ENCODE data around the gene TCEAL5. TPM values are rescaled to one million over a fixed set of nuclear protein-coding genes. Genes with fewer than 3 reads are reported as not detected.

The TCEAL5 gene
- total and polyA plus RNA-seq, 2 of the 8 experiments (the other 6 are each of a cell fraction or from before 2014, with no cell fraction given) = 0.17 to 6.6 TPM

DNA sequence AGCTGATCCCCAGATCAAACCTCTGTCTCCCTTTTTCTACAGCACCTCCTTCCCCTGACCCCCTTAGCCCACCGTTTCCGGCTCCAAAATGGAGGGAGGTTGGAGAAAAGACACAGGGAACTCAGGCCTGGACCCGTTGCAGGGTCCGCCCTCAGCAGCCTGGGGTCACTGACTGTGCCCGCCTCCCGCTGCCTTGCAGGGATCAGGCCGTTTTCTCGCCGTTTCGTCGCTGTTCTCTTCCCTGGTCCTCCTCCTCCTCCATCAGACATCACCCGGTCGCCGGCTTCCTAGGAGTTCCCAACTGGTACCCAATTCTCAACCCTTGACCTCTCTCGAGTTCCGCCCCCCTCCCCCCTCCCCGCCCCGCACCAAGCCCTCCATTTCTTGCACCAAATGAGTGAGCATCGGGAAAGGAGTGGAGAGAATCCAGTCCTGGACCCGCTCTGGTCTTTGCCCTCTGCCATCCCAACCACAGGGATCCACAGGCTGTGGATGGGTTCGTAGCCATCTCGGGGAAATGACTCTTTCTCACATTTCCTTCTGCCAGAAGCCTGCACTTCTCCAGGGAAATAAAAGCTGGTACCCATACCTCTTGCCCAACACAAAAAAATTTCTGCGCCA, 493 bp downstream of the TCEAL5 start (continued):
- TF ChIP-seq, protein P1, sequence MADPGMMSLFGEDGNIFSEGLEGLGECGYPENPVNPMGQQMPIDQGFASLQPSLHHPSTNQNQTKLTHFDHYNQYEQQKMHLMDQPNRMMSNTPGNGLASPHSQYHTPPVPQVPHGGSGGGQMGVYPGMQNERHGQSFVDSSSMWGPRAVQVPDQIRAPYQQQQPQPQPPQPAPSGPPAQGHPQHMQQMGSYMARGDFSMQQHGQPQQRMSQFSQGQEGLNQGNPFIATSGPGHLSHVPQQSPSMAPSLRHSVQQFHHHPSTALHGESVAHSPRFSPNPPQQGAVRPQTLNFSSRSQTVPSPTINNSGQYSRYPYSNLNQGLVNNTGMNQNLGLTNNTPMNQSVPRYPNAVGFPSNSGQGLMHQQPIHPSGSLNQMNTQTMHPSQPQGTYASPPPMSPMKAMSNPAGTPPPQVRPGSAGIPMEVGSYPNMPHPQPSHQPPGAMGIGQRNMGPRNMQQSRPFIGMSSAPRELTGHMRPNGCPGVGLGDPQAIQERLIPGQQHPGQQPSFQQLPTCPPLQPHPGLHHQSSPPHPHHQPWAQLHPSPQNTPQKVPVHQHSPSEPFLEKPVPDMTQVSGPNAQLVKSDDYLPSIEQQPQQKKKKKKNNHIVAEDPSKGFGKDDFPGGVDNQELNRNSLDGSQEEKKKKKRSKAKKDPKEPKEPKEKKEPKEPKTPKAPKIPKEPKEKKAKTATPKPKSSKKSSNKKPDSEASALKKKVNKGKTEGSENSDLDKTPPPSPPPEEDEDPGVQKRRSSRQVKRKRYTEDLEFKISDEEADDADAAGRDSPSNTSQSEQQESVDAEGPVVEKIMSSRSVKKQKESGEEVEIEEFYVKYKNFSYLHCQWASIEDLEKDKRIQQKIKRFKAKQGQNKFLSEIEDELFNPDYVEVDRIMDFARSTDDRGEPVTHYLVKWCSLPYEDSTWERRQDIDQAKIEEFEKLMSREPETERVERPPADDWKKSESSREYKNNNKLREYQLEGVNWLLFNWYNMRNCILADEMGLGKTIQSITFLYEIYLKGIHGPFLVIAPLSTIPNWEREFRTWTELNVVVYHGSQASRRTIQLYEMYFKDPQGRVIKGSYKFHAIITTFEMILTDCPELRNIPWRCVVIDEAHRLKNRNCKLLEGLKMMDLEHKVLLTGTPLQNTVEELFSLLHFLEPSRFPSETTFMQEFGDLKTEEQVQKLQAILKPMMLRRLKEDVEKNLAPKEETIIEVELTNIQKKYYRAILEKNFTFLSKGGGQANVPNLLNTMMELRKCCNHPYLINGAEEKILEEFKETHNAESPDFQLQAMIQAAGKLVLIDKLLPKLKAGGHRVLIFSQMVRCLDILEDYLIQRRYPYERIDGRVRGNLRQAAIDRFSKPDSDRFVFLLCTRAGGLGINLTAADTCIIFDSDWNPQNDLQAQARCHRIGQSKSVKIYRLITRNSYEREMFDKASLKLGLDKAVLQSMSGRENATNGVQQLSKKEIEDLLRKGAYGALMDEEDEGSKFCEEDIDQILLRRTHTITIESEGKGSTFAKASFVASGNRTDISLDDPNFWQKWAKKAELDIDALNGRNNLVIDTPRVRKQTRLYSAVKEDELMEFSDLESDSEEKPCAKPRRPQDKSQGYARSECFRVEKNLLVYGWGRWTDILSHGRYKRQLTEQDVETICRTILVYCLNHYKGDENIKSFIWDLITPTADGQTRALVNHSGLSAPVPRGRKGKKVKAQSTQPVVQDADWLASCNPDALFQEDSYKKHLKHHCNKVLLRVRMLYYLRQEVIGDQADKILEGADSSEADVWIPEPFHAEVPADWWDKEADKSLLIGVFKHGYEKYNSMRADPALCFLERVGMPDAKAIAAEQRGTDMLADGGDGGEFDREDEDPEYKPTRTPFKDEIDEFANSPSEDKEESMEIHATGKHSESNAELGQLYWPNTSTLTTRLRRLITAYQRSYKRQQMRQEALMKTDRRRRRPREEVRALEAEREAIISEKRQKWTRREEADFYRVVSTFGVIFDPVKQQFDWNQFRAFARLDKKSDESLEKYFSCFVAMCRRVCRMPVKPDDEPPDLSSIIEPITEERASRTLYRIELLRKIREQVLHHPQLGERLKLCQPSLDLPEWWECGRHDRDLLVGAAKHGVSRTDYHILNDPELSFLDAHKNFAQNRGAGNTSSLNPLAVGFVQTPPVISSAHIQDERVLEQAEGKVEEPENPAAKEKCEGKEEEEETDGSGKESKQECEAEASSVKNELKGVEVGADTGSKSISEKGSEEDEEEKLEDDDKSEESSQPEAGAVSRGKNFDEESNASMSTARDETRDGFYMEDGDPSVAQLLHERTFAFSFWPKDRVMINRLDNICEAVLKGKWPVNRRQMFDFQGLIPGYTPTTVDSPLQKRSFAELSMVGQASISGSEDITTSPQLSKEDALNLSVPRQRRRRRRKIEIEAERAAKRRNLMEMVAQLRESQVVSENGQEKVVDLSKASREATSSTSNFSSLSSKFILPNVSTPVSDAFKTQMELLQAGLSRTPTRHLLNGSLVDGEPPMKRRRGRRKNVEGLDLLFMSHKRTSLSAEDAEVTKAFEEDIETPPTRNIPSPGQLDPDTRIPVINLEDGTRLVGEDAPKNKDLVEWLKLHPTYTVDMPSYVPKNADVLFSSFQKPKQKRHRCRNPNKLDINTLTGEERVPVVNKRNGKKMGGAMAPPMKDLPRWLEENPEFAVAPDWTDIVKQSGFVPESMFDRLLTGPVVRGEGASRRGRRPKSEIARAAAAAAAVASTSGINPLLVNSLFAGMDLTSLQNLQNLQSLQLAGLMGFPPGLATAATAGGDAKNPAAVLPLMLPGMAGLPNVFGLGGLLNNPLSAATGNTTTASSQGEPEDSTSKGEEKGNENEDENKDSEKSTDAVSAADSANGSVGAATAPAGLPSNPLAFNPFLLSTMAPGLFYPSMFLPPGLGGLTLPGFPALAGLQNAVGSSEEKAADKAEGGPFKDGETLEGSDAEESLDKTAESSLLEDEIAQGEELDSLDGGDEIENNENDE (IDR thresholded peaks at IDR 0.05; ENCODE audit: insufficient replicate concordance, low read length) = no peak
- TF ChIP-seq NRF1 (IDR thresholded peaks at IDR 0.05; ENCODE audit: low read depth, low read length) (no peak), HDAC2 (IDR thresholded peaks at IDR 0.05; ENCODE audit: borderline replicate concordance in 1 of 2, low read depth in 2 of 2, low read length in 2 of 2) (no peak), HDAC6 (IDR thresholded peaks at IDR 0.05; ENCODE audit: low read depth, low read length) (no peak), TCF12 (IDR thresholded peaks at IDR 0.05; ENCODE audit: low read depth, low read length) (no peak), YY1 (IDR thresholded peaks at IDR 0.05; ENCODE audit: low read depth, low read length) (no peak), TBP (IDR thresholded peaks at IDR 0.05; ENCODE audit: low read depth, low read length) (no peak), CBX5 (IDR thresholded peaks at IDR 0.05; ENCODE audit: low read depth, low read length) (no peak)
- TF ChIP-seq, protein P2, sequence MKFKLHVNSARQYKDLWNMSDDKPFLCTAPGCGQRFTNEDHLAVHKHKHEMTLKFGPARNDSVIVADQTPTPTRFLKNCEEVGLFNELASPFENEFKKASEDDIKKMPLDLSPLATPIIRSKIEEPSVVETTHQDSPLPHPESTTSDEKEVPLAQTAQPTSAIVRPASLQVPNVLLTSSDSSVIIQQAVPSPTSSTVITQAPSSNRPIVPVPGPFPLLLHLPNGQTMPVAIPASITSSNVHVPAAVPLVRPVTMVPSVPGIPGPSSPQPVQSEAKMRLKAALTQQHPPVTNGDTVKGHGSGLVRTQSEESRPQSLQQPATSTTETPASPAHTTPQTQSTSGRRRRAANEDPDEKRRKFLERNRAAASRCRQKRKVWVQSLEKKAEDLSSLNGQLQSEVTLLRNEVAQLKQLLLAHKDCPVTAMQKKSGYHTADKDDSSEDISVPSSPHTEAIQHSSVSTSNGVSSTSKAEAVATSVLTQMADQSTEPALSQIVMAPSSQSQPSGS (IDR thresholded peaks at IDR 0.05; ENCODE audit: low read length) = no peak
